ENCODE measurements around the gene VILL.

Gene VILL

DNA sequence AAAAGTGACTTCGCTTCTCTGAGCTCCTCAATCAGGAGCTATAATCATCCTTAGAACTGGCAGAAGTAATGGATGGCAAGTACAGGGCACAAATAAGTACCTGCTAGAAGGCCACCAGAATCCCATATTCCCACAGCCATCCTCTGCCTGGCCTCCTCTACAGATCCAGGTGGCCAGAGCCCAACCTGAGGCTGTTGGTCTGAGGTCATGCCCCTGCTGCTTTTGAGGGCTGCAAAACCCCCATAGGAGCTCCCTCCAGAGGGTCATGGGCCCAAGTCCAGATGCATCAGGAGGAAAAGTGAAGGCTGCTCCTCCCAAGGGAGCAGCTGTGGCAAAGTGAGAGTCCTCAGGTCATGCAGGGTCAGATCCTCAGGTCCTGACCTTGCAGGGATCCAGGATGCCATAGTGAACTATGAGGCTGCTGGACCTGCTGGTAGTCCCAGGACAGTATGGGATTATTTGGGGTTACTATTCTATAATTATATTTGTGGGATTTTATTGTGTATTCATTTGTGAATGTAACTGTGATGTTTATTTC is 41.8 kb downstream of the VILL start:
- TF ChIP-seq GATA3 (IDR thresholded peaks at IDR 0.05; ENCODE audit: low read depth, low read length), result no peak
- no peak for TF ChIP-seq GATA2 (IDR thresholded peaks at IDR 0.05; ENCODE audit: low read depth, low read length)

DNA sequence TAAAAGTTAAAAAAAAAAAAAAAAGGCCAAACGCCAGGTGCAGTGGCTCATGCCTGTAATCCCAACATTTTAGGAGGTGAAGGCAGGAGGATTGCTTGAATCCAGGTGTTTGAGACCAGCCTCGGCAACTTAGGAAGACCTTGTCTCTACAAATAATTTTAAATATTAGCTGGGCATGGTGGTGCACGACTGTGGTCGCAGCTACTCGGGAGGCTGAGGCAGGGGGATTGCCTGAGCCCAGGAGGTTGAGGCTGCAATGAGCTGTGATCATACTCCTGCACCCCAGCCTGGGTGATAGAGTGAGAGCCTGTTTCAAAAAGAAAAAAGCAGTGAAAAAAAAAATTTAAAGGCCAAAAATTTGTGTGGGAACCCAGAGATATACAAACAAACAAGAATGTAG is 45.7 kb downstream of the VILL start:
- TF ChIP-seq GATA2 (IDR thresholded peaks at IDR 0.05; ENCODE audit: low read depth, low read length) (no peak), GATA3 (IDR thresholded peaks at IDR 0.05; ENCODE audit: low read depth, low read length) (no peak)

DNA sequence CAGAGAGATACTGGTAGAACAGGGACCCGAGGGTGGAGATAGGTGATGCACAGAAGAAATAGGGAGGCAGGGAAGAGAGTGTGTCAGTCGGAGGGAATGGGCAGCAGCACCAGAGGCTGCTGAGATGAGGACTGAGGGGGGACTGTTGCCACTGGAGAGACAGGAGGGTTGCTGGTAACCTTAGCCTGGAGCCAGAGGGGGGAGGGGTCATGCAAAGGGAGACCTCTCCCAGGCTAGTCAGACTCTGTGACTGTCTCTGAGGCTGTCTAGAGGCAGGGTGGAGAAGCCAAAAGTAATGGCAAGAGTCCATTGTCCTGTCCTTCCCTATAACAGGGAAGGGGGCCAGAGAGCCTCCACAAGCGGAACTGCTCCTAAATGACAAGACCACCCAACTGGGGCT is 46.3 kb downstream of the VILL start:
- no peak for TF ChIP-seq GATA3 (IDR thresholded peaks at IDR 0.05; ENCODE audit: low read depth, low read length)
- TF ChIP-seq GATA2 (IDR thresholded peaks at IDR 0.05; ENCODE audit: low read depth, low read length), result no peak

GRCh38 chr3:38038447-38038911 is 47.9 kb downstream of the VILL start:
- TF ChIP-seq GATA3 (IDR thresholded peaks at IDR 0.05; ENCODE audit: low read depth, low read length), result no peak

- no peak for TF ChIP-seq GATA3 (IDR thresholded peaks at IDR 0.05; ENCODE audit: low read depth, low read length)
- no peak for TF ChIP-seq GATA2 (IDR thresholded peaks at IDR 0.05; ENCODE audit: low read depth, low read length)
Observed at GRCh38 chr3:38039101-38039898, 48.7 kb downstream of the VILL start, which contains the start of gene DLEC1. Gene DLEC1 (plus strand): TSS chr3:38039208. CDS start chr3:38039226, 18 bp downstream.

GRCh38 chr3:38039899-38040261 is 49.3 kb downstream of the VILL start:
- TF ChIP-seq GATA3 (IDR thresholded peaks at IDR 0.05; ENCODE audit: low read depth, low read length) (no peak), GATA2 (IDR thresholded peaks at IDR 0.05; ENCODE audit: low read depth, low read length) (no peak)

DNA sequence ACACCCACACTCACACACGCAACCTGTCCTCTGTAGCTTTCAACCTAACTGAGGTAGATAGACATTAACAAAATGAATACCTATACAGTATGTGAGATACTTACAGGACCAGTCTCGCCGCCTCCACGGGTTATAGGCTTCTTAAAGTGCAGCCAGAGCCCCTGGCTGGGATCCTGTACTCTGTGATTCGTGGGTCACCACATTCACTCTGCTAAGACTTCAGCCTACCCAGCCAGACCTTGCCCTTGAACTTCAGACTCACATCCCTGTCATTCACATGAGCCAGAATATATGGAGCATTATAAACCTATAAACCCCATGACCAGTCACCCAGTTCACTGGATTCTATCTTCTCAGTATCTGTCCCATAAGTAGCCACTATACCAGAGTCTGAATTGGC is 49.8 kb downstream of the VILL start:
- no peak for TF ChIP-seq GATA3 (IDR thresholded peaks at IDR 0.05; ENCODE audit: low read depth, low read length)
- no peak for TF ChIP-seq GATA2 (IDR thresholded peaks at IDR 0.05; ENCODE audit: low read depth, low read length)

DNA sequence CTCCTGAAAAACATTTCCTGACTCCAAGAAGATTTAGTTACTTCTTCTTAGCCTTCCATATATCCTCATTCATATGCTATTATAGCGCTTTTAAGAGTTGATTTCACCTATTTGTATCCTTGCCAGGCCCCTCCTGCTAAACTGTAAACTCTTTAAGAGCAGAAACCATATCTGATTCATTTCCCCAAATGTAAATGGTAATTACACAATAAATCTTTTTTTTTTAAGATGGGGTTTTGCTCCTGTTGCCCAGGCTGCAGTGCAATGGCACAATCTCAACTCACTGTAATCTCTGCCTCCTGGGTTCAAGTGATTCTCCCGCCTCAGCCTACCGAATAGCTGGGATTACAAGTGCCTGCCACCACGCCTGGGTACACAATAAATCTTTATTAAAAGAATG is 52.9 kb downstream of the VILL start:
- TF ChIP-seq GATA2 (IDR thresholded peaks at IDR 0.05; ENCODE audit: low read depth, low read length), result no peak
- TF ChIP-seq GATA3 (IDR thresholded peaks at IDR 0.05; ENCODE audit: low read depth, low read length), result no peak

- TF ChIP-seq GATA2 (IDR thresholded peaks at IDR 0.05; ENCODE audit: low read depth, low read length), result no peak
- TF ChIP-seq GATA3 (IDR thresholded peaks at IDR 0.05; ENCODE audit: low read depth, low read length), result no peak
Observed at GRCh38 chr3:38046027-38046426, 55.4 kb downstream of the VILL start.

- TF ChIP-seq GATA3 (IDR thresholded peaks at IDR 0.05; ENCODE audit: low read depth, low read length) (no peak), GATA2 (IDR thresholded peaks at IDR 0.05; ENCODE audit: low read depth, low read length) (no peak)
Observed at GRCh38 chr3:38046821-38047220, 56.2 kb downstream of the VILL start.

DNA sequence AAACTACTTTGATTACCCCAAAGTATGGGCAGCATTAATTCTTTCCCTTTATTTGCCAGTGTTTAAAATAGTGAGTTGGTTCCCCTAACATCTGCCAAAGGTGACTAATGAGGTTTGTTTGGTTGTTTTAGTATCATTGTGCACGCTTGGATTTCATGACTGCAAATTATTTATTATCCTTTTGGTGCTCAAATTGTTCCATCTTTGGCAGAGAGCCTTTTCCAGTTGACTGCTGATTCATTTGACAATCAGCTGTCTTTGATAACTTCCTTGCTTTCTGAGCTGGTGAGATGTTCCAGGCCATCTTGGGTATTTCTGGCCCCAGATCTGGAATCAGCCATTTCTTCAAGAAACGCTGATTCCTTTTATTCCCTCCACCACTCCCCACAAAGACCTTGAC is 57.3 kb downstream of the VILL start:
- no peak for TF ChIP-seq GATA2 (IDR thresholded peaks at IDR 0.05; ENCODE audit: low read depth, low read length)

DNA sequence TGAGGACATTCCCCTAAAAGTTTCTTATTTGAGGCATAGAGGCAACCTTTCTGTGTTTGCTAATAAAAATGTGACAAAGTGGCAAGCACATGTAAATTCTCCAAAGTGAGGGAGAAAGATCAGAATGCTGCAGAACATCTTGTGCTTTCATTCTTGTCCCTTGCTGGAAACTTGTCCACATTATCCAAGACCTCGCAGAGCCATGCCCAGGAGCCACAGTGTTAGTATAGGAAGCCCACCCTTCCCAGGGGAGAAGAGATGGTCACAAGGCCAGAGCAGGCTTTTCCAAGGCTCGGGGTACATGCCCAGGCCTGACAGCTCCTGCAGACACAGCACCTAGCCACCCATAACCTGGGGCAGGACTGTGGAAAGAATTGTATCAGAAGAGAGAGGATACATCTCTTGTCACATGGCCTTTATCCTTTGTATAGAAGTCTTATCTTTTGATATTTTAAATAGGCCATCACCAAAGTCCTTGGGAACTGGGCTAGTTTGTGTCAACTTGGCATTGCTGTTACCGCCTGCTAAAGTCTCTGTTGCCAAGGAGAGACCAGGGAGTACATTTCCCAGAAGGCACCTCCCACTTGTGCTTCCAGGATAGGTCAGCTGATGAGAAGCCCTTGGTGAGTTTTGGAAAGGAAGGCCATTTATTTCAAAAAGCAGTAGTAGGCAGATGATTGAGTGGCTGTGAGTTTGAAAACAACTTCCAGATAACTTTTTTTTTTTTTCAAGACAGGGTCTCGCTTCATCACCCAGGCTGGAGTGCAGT is 59.0 kb downstream of the VILL start:
- TF ChIP-seq GATA3 (IDR thresholded peaks at IDR 0.05; ENCODE audit: low read depth, low read length) (no peak), GATA2 (IDR thresholded peaks at IDR 0.05; ENCODE audit: low read depth, low read length) (no peak)

GRCh38 chr3:38051131-38051530 is 60.5 kb downstream of the VILL start:
- TF ChIP-seq GATA3 (IDR thresholded peaks at IDR 0.05; ENCODE audit: low read depth, low read length) (no peak), GATA2 (IDR thresholded peaks at IDR 0.05; ENCODE audit: low read depth, low read length) (no peak)

DNA sequence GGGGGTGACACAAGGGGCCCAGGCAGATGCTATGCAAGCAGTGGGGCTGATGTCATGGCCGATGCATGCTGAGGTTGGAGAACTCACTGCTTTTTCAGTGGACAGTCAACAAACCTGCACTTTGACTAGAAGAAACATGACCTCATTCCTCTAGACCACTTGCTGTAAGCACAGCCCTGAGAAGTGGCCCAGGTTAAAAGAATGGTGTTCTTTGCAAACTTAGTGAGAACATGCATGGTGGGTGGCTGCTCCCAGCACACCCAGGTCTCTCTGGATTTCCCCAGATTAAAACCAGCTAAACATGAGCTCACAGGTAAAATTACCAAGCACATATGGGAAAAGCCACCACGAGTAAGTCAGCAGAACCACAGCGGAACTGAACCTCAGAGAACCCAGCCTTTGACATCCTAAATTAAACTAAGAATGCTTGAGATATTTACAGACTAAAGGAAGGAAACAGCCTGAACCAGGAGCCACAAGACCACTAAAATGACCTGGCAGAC is 64.0 kb downstream of the VILL start:
- TF ChIP-seq GATA3 (IDR thresholded peaks at IDR 0.05; ENCODE audit: low read depth, low read length) (no peak), GATA2 (IDR thresholded peaks at IDR 0.05; ENCODE audit: low read depth, low read length) (no peak)

All from SH-SY5Y (cell line).